ENCODE results near the gene CARM1.

Gene CARM1

GRCh38 chr19:10870955-10871603 lies at the start of gene CARM1:
TSS of gene CARM1 (plus strand) at chr19:10871553. CDS start at chr19:10871703, 150 bp downstream.
- FAIRE-seq (no peak), DNase-seq (ENCODE audit: insufficient read length, low spot score) (peak; percentile 99)
- peak; percentile 84 for TF ChIP-seq CTCF (IDR thresholded peaks at IDR 0.05; ENCODE audit: insufficient read depth, missing control alignments)

- no peak for FAIRE-seq
- TF ChIP-seq CTCF (IDR thresholded peaks at IDR 0.05; ENCODE audit: insufficient read depth, missing control alignments) = no peak
- DNase-seq (ENCODE audit: insufficient read length, low spot score) = no peak
Observed at GRCh38 chr19:10823690-10824089, 47.7 kb upstream of the CARM1 start.

- TF ChIP-seq CTCF (IDR thresholded peaks at IDR 0.05; ENCODE audit: insufficient read depth, missing control alignments) = no peak
- no peak for FAIRE-seq
- no peak for DNase-seq (ENCODE audit: insufficient read length, low spot score)
Observed at GRCh38 chr19:10826231-10826630, 45.1 kb upstream of the CARM1 start.

GRCh38 chr19:10826846-10827245 lies 44.5 kb upstream of the CARM1 start:
- DNase-seq (ENCODE audit: insufficient read length, low spot score) (no peak), FAIRE-seq (no peak)
- TF ChIP-seq CTCF (IDR thresholded peaks at IDR 0.05; ENCODE audit: insufficient read depth, missing control alignments) = no peak

- peak; percentile 4 for TF ChIP-seq CTCF (IDR thresholded peaks at IDR 0.05; ENCODE audit: insufficient read depth, missing control alignments)
- FAIRE-seq (no peak), DNase-seq (ENCODE audit: insufficient read length, low spot score) (no peak)
Observed at GRCh38 chr19:10828981-10829821, 42.2 kb upstream of the CARM1 start.

- no peak for TF ChIP-seq CTCF (IDR thresholded peaks at IDR 0.05; ENCODE audit: insufficient read depth, missing control alignments)
Observed at GRCh38 chr19:10829967-10830366, 41.4 kb upstream of the CARM1 start.

GRCh38 chr19:10830370-10830769 lies 41.0 kb upstream of the CARM1 start:
- no peak for TF ChIP-seq CTCF (IDR thresholded peaks at IDR 0.05; ENCODE audit: insufficient read depth, missing control alignments)
- DNase-seq (ENCODE audit: insufficient read length, low spot score) (no peak), FAIRE-seq (no peak)

More at GRCh38 chr19:10829967-10830366, 41.4 kb upstream of the CARM1 start:
- FAIRE-seq = no peak
- DNase-seq (ENCODE audit: insufficient read length, low spot score) = no peak

All from D721Med (cell line).